MM.1S (cell line): ENCODE results near the gene GRPR.

Experiments
- EZH2 ChIP-seq: fragments of 300-600 bp; sonication (generic); optimal IDR thresholded peaks from 2 replicates; pipeline ENCODE3; 2017; ENCODE audit warnings: low read depth, mild to moderate bottlenecking, antibody characterized with exemption, low read length, mixed read lengths
- TF ChIP-seq, protein P1 (sequence below): fragments of 300-600 bp; sonication (generic); IDR thresholded peaks from 2 replicates; pipeline ENCODE4 v1.5.1; 2016; ENCODE audit warnings: antibody characterized with exemption, low read length, mixed read lengths

DNA sequence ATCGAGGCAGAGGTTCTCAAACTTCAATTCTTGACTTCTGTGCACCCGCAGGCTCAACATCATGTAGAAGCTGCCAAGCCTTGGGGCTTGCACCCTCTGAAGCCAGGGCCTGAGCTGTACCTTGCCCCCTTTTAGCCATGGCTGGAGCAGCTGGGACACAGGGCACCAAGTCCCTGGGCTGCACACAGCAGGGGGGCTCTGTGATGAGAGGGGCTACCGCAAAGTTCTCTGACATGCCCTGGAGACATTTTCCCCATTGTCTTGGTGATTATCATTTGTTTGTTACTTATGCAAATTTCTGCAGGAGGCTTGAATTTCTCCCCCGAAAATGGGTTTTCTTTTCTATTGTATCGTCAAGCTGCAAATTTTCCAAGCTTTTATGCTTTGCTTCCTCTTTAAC, 39.0 kb downstream of the GRPR start:
- TF ChIP-seq, protein P1, sequence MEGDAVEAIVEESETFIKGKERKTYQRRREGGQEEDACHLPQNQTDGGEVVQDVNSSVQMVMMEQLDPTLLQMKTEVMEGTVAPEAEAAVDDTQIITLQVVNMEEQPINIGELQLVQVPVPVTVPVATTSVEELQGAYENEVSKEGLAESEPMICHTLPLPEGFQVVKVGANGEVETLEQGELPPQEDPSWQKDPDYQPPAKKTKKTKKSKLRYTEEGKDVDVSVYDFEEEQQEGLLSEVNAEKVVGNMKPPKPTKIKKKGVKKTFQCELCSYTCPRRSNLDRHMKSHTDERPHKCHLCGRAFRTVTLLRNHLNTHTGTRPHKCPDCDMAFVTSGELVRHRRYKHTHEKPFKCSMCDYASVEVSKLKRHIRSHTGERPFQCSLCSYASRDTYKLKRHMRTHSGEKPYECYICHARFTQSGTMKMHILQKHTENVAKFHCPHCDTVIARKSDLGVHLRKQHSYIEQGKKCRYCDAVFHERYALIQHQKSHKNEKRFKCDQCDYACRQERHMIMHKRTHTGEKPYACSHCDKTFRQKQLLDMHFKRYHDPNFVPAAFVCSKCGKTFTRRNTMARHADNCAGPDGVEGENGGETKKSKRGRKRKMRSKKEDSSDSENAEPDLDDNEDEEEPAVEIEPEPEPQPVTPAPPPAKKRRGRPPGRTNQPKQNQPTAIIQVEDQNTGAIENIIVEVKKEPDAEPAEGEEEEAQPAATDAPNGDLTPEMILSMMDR, result no peak
- no peak for TF ChIP-seq EZH2
